ENCODE measurements around the gene KIF16B. TPM values are rescaled to one million over a fixed set of nuclear protein-coding genes. Genes with fewer than 3 reads are reported as not detected.
A peak's percentile ranks its signal among the peaks of the same experiment; 100 is the strongest.

The KIF16B gene
- total RNA-seq, 1 experiment from 2014 or later = 7.0 TPM

- ChIA-PET CTCF (no interaction called here), RAD21 (ENCODE audit: low non-redundant PET in 1 of 2, low total read pairs in 2 of 2, uncharacterized antibody in 2 of 2, unreplicated experiment in 2 of 2) (no interaction called here), POLR2A (no interaction called here)
- H3K27ac ChIP-seq (ENCODE audit: low read depth, low read length) = no peak overlapping the region
- H3K4me1 ChIP-seq (ENCODE audit: control insufficient read depth in 1 of 2, insufficient read depth in 2 of 2, low read length in 2 of 2) = no peaks in the 10 kb centered on the region
- intact Hi-C loops (cut with micrococcal nuclease) = loop anchor here (10.0 kb wide), 1 partner anchor 193 kb away; no protein-coding TSS in a partner anchor
- no peaks in the 10 kb centered on the region for H3K9me2 ChIP-seq (ENCODE audit: insufficient read depth)
- H3K4me3 ChIP-seq (replicated peaks in 1 of 2; ENCODE audit: low read depth in 1 of 2, low read length in 2 of 2) = no peak overlapping the region
- no peak for DNase-seq (ENCODE audit: low read depth, low spot score)
- H3K79me2 ChIP-seq (ENCODE audit: insufficient read depth, low read length) = no peaks in the 10 kb centered on the region
- no peaks in the 10 kb centered on the region for H4K20me1 ChIP-seq (ENCODE audit: insufficient read depth)
- no peaks in the 10 kb centered on the region for H3K36me3 ChIP-seq (ENCODE audit: control insufficient read depth in 1 of 2, insufficient read depth in 2 of 2, low read length in 2 of 2)
- H3K9me3 ChIP-seq (ENCODE audit: control insufficient read depth in 1 of 2, insufficient read depth in 1 of 2, low read depth in 1 of 2, low read length in 2 of 2) = no peaks in the 10 kb centered on the region
- H3K27me3 ChIP-seq (ENCODE audit: insufficient read depth, low read length) = no peaks in the 10 kb centered on the region
- H3K4me2 ChIP-seq (ENCODE audit: low read length) = no peak overlapping the region
- ATAC-seq = no peak
- H2AFZ ChIP-seq (ENCODE audit: low read depth, low read length, poor library complexity, severe bottlenecking) = no peak overlapping the region
- H3K9ac ChIP-seq (ENCODE audit: low read length) = no peak overlapping the region
- TF ChIP-seq ELF1 (IDR thresholded peaks at IDR 0.05; ENCODE audit: borderline replicate concordance, low read depth) (no peak), ZNF274 (IDR thresholded peaks at IDR 0.05; ENCODE audit: low read depth, low read length) (no peak), EGR1 (IDR thresholded peaks at IDR 0.05; ENCODE audit: low read depth) (no peak), POLR2A (IDR thresholded peaks at IDR 0.05; ENCODE audit: borderline replicate concordance, extremely low read depth, insufficient read depth, insufficient read length) (no peak), ATF3 (IDR thresholded peaks at IDR 0.05) (no peak), CTCF (IDR thresholded peaks at IDR 0.05 in 2 of 3, conservative IDR thresholded peaks at IDR 0.05 in 1 of 3; ENCODE audit: borderline replicate concordance in 1 of 3, insufficient read depth in 1 of 3, low read depth in 2 of 3, low read length in 2 of 3) (no peak), ZFX (IDR thresholded peaks at IDR 0.05) (no peak)
- no TSS peak for BruUV-seq (replicated peaks)
These were observed 95.6 kb downstream of the KIF16B start for GRCh38 chr20:16477632-16478031.

- ATAC-seq = peak; percentile 76
- POLR2A ChIA-PET = no interaction called here
These were observed 97.2 kb downstream of the KIF16B start for GRCh38 chr20:16476032-16476431.

More at GRCh38 chr20:16476032-16476431, 97.2 kb downstream of the KIF16B start:
- H3K4me2 ChIP-seq (ENCODE audit: low read length) = no peak overlapping the region
- H4K20me1 ChIP-seq (ENCODE audit: insufficient read depth) = no peaks in the 10 kb centered on the region
- peak; percentile 24 for DNase-seq (ENCODE audit: low read depth, low spot score)
- TF ChIP-seq RAD21 (IDR thresholded peaks at IDR 0.05; ENCODE audit: low read depth) (peak; percentile 61), MAX (IDR thresholded peaks at IDR 0.05) (no peak), CBX3 (IDR thresholded peaks at IDR 0.05; ENCODE audit: low read depth) (no peak), SP1 (IDR thresholded peaks at IDR 0.05; ENCODE audit: low read depth) (no peak), REST (IDR thresholded peaks at IDR 0.05; ENCODE audit: low read depth) (no peak), CTCF (IDR thresholded peaks at IDR 0.05 in 2 of 3, conservative IDR thresholded peaks at IDR 0.05 in 1 of 3; ENCODE audit: borderline replicate concordance in 1 of 3, insufficient read depth in 1 of 3, low read depth in 2 of 3, low read length in 2 of 3) (peak; percentile 28 to 65 (median 47); a peak in 5 of 6 replicates), ELF1 (IDR thresholded peaks at IDR 0.05; ENCODE audit: borderline replicate concordance, low read depth) (no peak), JUND (IDR thresholded peaks at IDR 0.05) (no peak)
- ChIA-PET RAD21 (ENCODE audit: low non-redundant PET in 1 of 2, low total read pairs in 2 of 2, uncharacterized antibody in 2 of 2, unreplicated experiment in 2 of 2) (no interaction called here), CTCF (interaction anchor here (0.6 to 1.5 kb wide), 5 partner anchors 9 to 154 kb away, joined by 3 to 5 read pairs (median 4); no protein-coding TSS in a partner anchor)
- H3K4me3 ChIP-seq (replicated peaks in 1 of 2; ENCODE audit: low read depth in 1 of 2, low read length in 2 of 2) = no peak overlapping the region
- no peaks in the 10 kb centered on the region for H3K79me2 ChIP-seq (ENCODE audit: insufficient read depth, low read length)
- no peaks in the 10 kb centered on the region for H3K27me3 ChIP-seq (ENCODE audit: insufficient read depth, low read length)
- H2AFZ ChIP-seq (ENCODE audit: low read depth, low read length, poor library complexity, severe bottlenecking) = no peak overlapping the region
- intact Hi-C loops (cut with micrococcal nuclease) = loop anchor here (10.0 kb wide), 1 partner anchor 191 kb away; no protein-coding TSS in a partner anchor
- no peaks in the 10 kb centered on the region for H3K9me3 ChIP-seq (ENCODE audit: control insufficient read depth in 1 of 2, insufficient read depth in 1 of 2, low read depth in 1 of 2, low read length in 2 of 2)
- no peaks in the 10 kb centered on the region for H3K4me1 ChIP-seq (ENCODE audit: control insufficient read depth in 1 of 2, insufficient read depth in 2 of 2, low read length in 2 of 2)
- H3K9me2 ChIP-seq (ENCODE audit: insufficient read depth) = no peaks in the 10 kb centered on the region
- H3K36me3 ChIP-seq (ENCODE audit: control insufficient read depth in 1 of 2, insufficient read depth in 2 of 2, low read length in 2 of 2) = no peaks in the 10 kb centered on the region
- BruUV-seq (replicated peaks) = no TSS peak
- H3K9ac ChIP-seq (ENCODE audit: low read length) = no peak overlapping the region
- no peak overlapping the region for H3K27ac ChIP-seq (ENCODE audit: low read depth, low read length)
